DND-41 (cell line): ENCODE results near the gene CLSTN2.

Experiments
- ATAC-seq: fragments of 200-7000 bp; cut with Tn5 transposase; 3 replicates; pipeline ENCODE4 v1.9.1; 2021; ENCODE audit warnings: low read depth; ENCODE audit not compliant: insufficient read depth
- DNase-seq: peaks from one replicate; pipeline ENCODE4 v3.0.0-alpha.2; 2020
- H2AFZ ChIP-seq: 2 replicates; pipeline ENCODE4 v1.6.0; 2012; ENCODE audit warnings: low read depth, low read length
- H3K27ac ChIP-seq: 2 replicates; pipeline ENCODE4 v1.5.1; 2012; ENCODE audit warnings: low read length, inconsistent platforms
- H3K27me3 ChIP-seq: fragments of 200-600 bp; sonication (generic); 2 replicates; pipeline ENCODE4 v1.6.0; 2012; ENCODE audit warnings: low read length, mild to moderate bottlenecking, inconsistent platforms; ENCODE audit not compliant: insufficient read depth, poor library complexity
- H3K36me3 ChIP-seq: 2 replicates; pipeline ENCODE4 v1.5.1; 2012; ENCODE audit warnings: low read length, inconsistent platforms; ENCODE audit not compliant: insufficient read depth
- H3K4me1 ChIP-seq: 2 replicates; pipeline ENCODE4 v1.5.1; 2012; ENCODE audit warnings: mild to moderate bottlenecking, low read length; ENCODE audit not compliant: insufficient read depth
- H3K4me2 ChIP-seq: 2 replicates; pipeline ENCODE4 v1.6.0; 2012; ENCODE audit warnings: mild to moderate bottlenecking, moderate library complexity, low read length, inconsistent platforms; ENCODE audit not compliant: insufficient read depth
- H3K4me3 ChIP-seq, 2 experiments: fragments of 200-600 bp in 1 of 2; shearing (Covaris generic) in 1 of 2; 2 replicates each; pipeline ENCODE4 v1.5.1; 2012 to 2016; ENCODE audit warnings: inconsistent platforms in 2 of 2, low read length in 2 of 2, mild to moderate bottlenecking in 2 of 2, low read depth in 1 of 2, moderate library complexity in 1 of 2
- H3K79me2 ChIP-seq: 2 replicates; pipeline ENCODE4 v1.6.0; 2012; ENCODE audit warnings: low read length, inconsistent platforms; ENCODE audit not compliant: insufficient read depth
- H3K9ac ChIP-seq: 2 replicates; pipeline ENCODE4 v1.6.0; 2012; ENCODE audit warnings: low read depth, mild to moderate bottlenecking, inconsistent platforms, low read length, moderate library complexity
- H3K9me3 ChIP-seq: 2 replicates; pipeline ENCODE4 v1.5.1; 2012; ENCODE audit warnings: low read length, moderate library complexity, mild to moderate bottlenecking, inconsistent platforms; ENCODE audit not compliant: insufficient read depth, severe bottlenecking
- H4K20me1 ChIP-seq: 2 replicates; pipeline ENCODE4 v1.6.0; 2012; ENCODE audit warnings: low read length; ENCODE audit not compliant: insufficient read depth
- EZH2 ChIP-seq: IDR thresholded peaks from 3 replicates; pipeline ENCODE4 v1.6.1; 2012; ENCODE audit warnings: borderline replicate concordance, low read depth, mild to moderate bottlenecking, moderate library complexity, low read length, inconsistent platforms; ENCODE audit not compliant: severe bottlenecking
- TF ChIP-seq, protein P1 (sequence below): IDR thresholded peaks from 2 replicates; pipeline ENCODE4 v1.5.1; 2012; ENCODE audit warnings: borderline replicate concordance, low read length, moderate library complexity, mild to moderate bottlenecking; ENCODE audit not compliant: poor library complexity, severe bottlenecking; ENCODE audit errors: extremely low read depth

Gene CLSTN2

GRCh38 chr3:140602781-140603180, 667.8 kb downstream of the CLSTN2 start:
- Histone ChIP-seq H4K20me1 (no peaks in the 10 kb centered on the region), H3K79me2 (no peaks in the 10 kb centered on the region), H3K4me1 (no peaks in the 10 kb centered on the region), H3K4me3 (no peak overlapping the region), H3K4me2 (no peak overlapping the region), H3K36me3 (no peaks in the 10 kb centered on the region), H3K9ac (no peak overlapping the region), H2AFZ (no peak overlapping the region), H3K27me3 (peaks cover 4% of the 10 kb centered on the region), H3K27ac (no peak overlapping the region), H3K9me3 (no peaks in the 10 kb centered on the region)
- DNase-seq: no peak
- TF ChIP-seq, protein P1, sequence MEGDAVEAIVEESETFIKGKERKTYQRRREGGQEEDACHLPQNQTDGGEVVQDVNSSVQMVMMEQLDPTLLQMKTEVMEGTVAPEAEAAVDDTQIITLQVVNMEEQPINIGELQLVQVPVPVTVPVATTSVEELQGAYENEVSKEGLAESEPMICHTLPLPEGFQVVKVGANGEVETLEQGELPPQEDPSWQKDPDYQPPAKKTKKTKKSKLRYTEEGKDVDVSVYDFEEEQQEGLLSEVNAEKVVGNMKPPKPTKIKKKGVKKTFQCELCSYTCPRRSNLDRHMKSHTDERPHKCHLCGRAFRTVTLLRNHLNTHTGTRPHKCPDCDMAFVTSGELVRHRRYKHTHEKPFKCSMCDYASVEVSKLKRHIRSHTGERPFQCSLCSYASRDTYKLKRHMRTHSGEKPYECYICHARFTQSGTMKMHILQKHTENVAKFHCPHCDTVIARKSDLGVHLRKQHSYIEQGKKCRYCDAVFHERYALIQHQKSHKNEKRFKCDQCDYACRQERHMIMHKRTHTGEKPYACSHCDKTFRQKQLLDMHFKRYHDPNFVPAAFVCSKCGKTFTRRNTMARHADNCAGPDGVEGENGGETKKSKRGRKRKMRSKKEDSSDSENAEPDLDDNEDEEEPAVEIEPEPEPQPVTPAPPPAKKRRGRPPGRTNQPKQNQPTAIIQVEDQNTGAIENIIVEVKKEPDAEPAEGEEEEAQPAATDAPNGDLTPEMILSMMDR: no peak
- no peak for TF ChIP-seq EZH2
- ATAC-seq: no peak

- DNase-seq: no peak
- Histone ChIP-seq H3K27me3 (peaks cover 4% of the 10 kb centered on the region), H3K36me3 (no peaks in the 10 kb centered on the region), H3K27ac (no peak overlapping the region), H3K4me2 (no peak overlapping the region), H3K79me2 (no peaks in the 10 kb centered on the region), H4K20me1 (no peaks in the 10 kb centered on the region), H2AFZ (no peak overlapping the region), H3K9me3 (no peaks in the 10 kb centered on the region), H3K4me3 (no peak overlapping the region), H3K9ac (no peak overlapping the region), H3K4me1 (no peaks in the 10 kb centered on the region)
- ATAC-seq: no peak
- TF ChIP-seq, protein P1: no peak
- TF ChIP-seq EZH2: no peak
Measured at GRCh38 chr3:140603766-140604165, 668.8 kb downstream of the CLSTN2 start.

DNA sequence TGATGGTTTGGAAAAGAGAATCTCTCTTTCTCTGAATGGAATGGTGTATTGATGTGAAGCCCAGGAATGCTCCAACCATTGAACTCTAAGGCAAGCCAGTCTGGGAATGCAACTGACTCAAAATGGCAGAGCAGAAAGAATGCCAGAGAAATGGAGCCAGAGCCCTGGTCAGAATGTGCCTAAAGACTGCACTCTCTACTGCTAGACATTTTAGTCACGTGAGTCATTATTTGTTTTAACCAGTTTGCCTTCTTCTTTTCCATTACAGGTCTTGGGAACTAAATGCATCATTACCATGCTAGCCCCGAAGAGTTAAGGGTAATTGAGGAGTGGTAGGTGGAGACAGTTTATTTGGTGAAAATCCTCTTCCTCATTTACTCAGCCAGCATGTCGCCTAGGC, 675.6 kb downstream of the CLSTN2 start:
- Histone ChIP-seq H3K4me3 (no peak overlapping the region), H4K20me1 (no peaks in the 10 kb centered on the region), H3K9ac (no peak overlapping the region), H3K79me2 (no peaks in the 10 kb centered on the region), H3K9me3 (no peaks in the 10 kb centered on the region), H3K27ac (no peak overlapping the region), H3K4me1 (no peaks in the 10 kb centered on the region), H3K4me2 (no peak overlapping the region), H3K36me3 (no peaks in the 10 kb centered on the region), H3K27me3 (no peaks in the 10 kb centered on the region), H2AFZ (no peak overlapping the region)
- no peak for DNase-seq
- TF ChIP-seq, protein P1: no peak
- ATAC-seq: no peak

DNA sequence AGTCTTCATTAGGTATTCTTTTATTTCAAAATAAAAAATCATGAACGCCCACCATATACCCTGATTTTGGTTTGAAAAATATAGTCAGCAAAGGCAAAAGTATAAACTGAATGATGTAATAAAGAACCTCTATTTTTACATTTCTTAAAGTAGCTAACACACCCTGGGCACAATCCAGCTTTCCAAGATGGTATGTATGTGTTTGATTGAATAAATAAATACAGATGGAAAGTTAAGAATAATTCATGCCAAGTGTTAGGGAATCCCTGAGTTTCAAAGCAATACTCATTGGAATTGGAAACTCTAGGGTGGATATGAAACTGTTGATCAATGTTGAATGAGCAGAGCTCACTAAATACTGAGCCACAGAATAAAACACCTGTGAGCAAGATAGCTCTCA, 679.0 kb downstream of the CLSTN2 start:
- no peaks in the 10 kb centered on the region for H3K79me2 ChIP-seq
- H3K9me3 ChIP-seq: no peaks in the 10 kb centered on the region
- no peaks in the 10 kb centered on the region for H3K36me3 ChIP-seq
- no peak overlapping the region for H3K27ac ChIP-seq
- H3K4me3 ChIP-seq: no peak overlapping the region
- H3K4me2 ChIP-seq: no peak overlapping the region
- H3K27me3 ChIP-seq: peaks cover 3% of the 10 kb centered on the region
- TF ChIP-seq, protein P1: no peak
- TF ChIP-seq EZH2: no peak
- H4K20me1 ChIP-seq: no peaks in the 10 kb centered on the region
- ATAC-seq (no peak), DNase-seq (no peak)
- H2AFZ ChIP-seq: no peak overlapping the region
- no peak overlapping the region for H3K9ac ChIP-seq
- no peaks in the 10 kb centered on the region for H3K4me1 ChIP-seq
